Osteocyte (in vitro differentiated cells): Measurements from ENCODE around the gene RPP25. TPM values are rescaled to one million over a fixed set of nuclear protein-coding genes. Genes with fewer than 3 reads are reported as not detected.
A peak's percentile ranks its signal among the peaks of the same experiment; 100 is the strongest.
"Not testable (repeated sequence)": the region's sequence is repeated elsewhere in the genome, so short reads cannot be mapped to it uniquely, and the experiment has no call there.

Experiments used
- DNase-seq: peaks from one replicate; pipeline ENCODE4 v3.0.0; 2021; ENCODE audit warnings: mixed read lengths; ENCODE audit not compliant: unreplicated experiment; ENCODE audit errors: extremely low spot score
- H3K27ac Mint-ChIP-seq: one replicate; pipeline ENCODE4 v1.8.0; 2021; ENCODE audit warnings: mild to moderate bottlenecking, mixed read lengths; ENCODE audit not compliant: unreplicated experiment
- H3K27me3 Mint-ChIP-seq: one replicate; pipeline ENCODE4 v1.8.0; 2021; ENCODE audit warnings: mixed read lengths; ENCODE audit not compliant: unreplicated experiment
- H3K36me3 Mint-ChIP-seq: one replicate; pipeline ENCODE4 v1.8.0; 2021; ENCODE audit warnings: mixed read lengths; ENCODE audit not compliant: unreplicated experiment
- H3K4me1 Mint-ChIP-seq: one replicate; pipeline ENCODE4 v1.8.0; 2021; ENCODE audit warnings: mixed read lengths; ENCODE audit not compliant: unreplicated experiment
- H3K4me3 Mint-ChIP-seq: one replicate; pipeline ENCODE4 v1.8.0; 2021; ENCODE audit warnings: mild to moderate bottlenecking, moderate library complexity, mixed read lengths; ENCODE audit not compliant: unreplicated experiment
- H3K9me3 Mint-ChIP-seq: one replicate; pipeline ENCODE4 v1.8.0; 2021; ENCODE audit warnings: mixed read lengths; ENCODE audit not compliant: unreplicated experiment
- total RNA-seq: library from RNA; stranded (reverse); gene quantifications from 2 replicates; pipeline ENCODE4 v1.2.1, GENCODE V29; 2021
- TF ChIP-seq, protein P1 (sequence below): fragments of 200-600 bp; sonication (generic); IDR thresholded peaks from 2 replicates; pipeline ENCODE4 v1.5.0; 2021; ENCODE audit warnings: antibody characterized with exemption, mild to moderate bottlenecking, moderate library complexity

Gene RPP25
- total RNA-seq, 1 donor from 2014 or later, result 19.8 TPM

DNA sequence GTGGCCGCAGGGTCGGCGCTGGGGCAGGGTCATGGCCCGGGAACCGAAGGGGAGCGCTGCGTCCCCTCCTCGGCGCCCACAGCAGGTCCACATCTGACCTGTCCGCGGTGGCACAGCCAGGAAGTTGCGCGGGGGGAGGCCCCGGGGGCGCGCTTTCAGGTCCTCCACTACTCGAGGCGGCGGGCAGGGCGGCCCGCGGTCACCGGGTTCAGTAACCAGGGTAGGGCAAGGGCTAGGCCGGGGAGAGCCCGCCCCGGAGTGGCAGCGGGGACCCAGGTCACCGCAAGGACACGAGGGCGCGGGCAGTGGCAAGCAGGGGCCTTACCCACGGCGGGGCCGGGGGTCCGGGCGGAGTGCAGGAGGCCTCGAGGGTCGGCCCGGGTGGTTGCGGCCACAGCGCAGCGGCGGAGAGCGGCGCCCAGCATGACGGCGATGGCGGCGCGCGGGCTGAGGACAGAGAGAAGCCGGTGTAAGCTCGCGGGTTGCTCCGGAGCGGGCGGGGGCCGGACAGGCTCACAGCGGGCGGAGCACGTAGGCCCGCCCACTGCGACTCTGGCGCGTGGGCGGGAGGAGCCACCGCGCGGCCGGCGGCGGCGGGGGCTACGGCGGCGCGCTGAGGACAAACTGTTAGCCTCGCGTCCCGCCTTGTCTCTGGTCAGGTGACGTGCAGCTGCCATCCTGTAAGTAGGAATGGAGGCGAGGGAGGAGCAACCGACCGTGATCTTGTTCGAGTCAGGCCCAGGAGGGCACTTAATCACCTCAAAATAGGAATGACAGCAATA is 18.8 kb downstream of the RPP25 start, which contains the start of gene COX5A:
TSS of gene COX5A (minus strand) at position 484 of the 782 bp plus-strand sequence. CDS start at position 425, 59 bp downstream.
- H3K4me3 Mint-ChIP-seq, result peak within 1 kb of the TSS; percentile 83

DNA sequence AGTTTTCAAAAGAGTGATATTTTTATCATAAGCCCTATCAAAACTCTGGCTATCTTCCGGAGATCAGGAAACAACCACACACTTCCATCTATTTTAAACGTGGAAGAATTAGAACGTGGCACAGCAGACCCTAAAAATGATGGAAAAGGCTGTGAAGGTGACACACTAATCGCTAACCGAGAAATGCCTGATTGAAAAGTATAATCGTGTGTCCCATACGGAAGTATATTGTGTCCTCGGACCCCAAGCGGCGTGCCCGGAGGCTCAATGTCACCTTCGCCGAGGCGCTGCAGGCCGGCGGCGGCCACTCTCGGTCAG is 19.3 kb downstream of the RPP25 start:
- peak overlapping the region; percentile 73 for H3K27ac Mint-ChIP-seq
- H3K4me3 Mint-ChIP-seq, result peak overlapping the region; percentile 83
- TF ChIP-seq, protein P1, sequence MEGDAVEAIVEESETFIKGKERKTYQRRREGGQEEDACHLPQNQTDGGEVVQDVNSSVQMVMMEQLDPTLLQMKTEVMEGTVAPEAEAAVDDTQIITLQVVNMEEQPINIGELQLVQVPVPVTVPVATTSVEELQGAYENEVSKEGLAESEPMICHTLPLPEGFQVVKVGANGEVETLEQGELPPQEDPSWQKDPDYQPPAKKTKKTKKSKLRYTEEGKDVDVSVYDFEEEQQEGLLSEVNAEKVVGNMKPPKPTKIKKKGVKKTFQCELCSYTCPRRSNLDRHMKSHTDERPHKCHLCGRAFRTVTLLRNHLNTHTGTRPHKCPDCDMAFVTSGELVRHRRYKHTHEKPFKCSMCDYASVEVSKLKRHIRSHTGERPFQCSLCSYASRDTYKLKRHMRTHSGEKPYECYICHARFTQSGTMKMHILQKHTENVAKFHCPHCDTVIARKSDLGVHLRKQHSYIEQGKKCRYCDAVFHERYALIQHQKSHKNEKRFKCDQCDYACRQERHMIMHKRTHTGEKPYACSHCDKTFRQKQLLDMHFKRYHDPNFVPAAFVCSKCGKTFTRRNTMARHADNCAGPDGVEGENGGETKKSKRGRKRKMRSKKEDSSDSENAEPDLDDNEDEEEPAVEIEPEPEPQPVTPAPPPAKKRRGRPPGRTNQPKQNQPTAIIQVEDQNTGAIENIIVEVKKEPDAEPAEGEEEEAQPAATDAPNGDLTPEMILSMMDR, result no peak
- no peaks in the 10 kb centered on the region for H3K9me3 Mint-ChIP-seq
- peaks cover 19% of the 10 kb centered on the region for H3K4me1 Mint-ChIP-seq
- no peak for DNase-seq
- no peaks in the 10 kb centered on the region for H3K27me3 Mint-ChIP-seq
- peaks cover 2% of the 10 kb centered on the region for H3K36me3 Mint-ChIP-seq

More for the DNA sequence above, 18.8 kb downstream of the RPP25 start, which contains the start of gene COX5A:
- Mint-ChIP-seq H3K36me3 (peaks cover 2% of the 10 kb centered on the region), H3K27me3 (no peaks in the 10 kb centered on the region), H3K27ac (peak within 1 kb of the TSS; percentile 89), H3K4me1 (peaks cover 19% of the 10 kb centered on the region), H3K9me3 (no peaks in the 10 kb centered on the region)
- TF ChIP-seq, protein P1, result no peak
- peak; percentile 97 for DNase-seq

DNA sequence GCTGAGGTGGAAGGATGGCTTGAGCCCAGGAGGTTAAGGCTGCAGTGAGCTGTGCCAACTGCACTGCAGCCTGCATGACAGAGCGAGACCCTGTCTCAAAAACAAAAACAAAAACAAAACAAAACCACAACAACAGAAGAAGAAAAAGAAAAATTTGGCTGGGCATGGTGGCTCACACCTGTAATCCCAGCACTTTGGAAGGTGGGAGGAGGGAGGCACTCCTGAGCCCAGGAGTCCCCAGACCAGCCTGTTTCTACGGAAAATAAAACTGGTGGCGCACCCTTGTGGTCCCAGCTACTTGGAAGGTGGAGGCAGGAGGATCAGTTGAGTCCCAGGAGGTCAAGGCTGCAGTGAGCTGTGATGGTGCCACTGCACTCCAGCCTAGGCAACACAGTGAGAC is 21.4 kb downstream of the RPP25 start:
- peaks cover 19% of the 10 kb centered on the region for H3K4me1 Mint-ChIP-seq
- H3K27me3 Mint-ChIP-seq, H3K36me3 Mint-ChIP-seq, H3K9me3 Mint-ChIP-seq, H3K27ac Mint-ChIP-seq, DNase-seq: not testable (repeated sequence)
- H3K4me3 Mint-ChIP-seq, result peak overlapping the region; percentile 29
- TF ChIP-seq, protein P1, result peak; percentile 19

DNA sequence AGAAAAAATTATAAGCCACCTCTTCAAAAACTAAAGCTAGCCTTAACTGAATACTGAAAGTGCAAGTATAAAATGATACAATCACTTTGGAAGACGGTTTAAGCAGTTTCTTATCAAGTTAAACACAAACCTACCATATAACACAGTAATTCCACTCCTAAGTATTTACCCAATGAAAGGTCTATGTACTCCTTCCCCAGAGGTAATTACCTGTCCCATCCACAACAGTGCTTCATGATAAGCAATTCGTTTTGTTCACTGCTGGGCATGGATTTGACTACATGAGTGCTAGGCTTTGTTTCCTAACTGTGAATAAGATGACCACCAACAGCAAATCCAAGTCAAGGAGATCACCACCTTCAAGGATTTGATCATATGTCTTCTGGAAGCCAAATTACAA is 23.0 kb downstream of the RPP25 start:
- Mint-ChIP-seq H3K27ac (no peak overlapping the region), H3K36me3 (peaks cover 10% of the 10 kb centered on the region), H3K4me3 (no peak overlapping the region), H3K27me3 (no peaks in the 10 kb centered on the region), H3K4me1 (peaks cover 19% of the 10 kb centered on the region), H3K9me3 (no peaks in the 10 kb centered on the region)
- no peak for DNase-seq
- TF ChIP-seq, protein P1, result no peak

DNA sequence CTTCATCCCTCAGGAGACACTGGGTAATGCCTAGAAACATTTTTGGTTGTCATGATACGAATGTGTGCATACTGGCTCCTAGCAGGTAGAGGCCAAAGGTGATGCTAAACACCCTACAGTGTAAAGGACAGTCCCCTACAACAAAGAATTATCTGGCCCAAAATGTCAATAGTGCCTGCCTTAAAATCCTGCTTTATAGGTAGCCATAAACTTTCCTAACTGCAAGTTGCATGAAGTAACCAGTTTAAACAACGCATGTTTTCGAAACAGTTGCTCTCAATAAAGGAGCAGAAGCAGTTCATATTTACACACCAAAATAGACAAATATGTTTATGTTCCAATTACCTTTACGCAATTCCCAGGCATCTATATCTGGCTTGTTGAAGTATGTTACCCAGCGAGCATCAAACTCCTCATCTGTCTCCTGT is 27.8 kb downstream of the RPP25 start:
- no peak for DNase-seq
- no peak overlapping the region for H3K4me3 Mint-ChIP-seq

More for the DNA sequence above, 27.8 kb downstream of the RPP25 start:
- Mint-ChIP-seq H3K4me1 (no peaks in the 10 kb centered on the region), H3K9me3 (no peaks in the 10 kb centered on the region), H3K36me3 (peaks cover 17% of the 10 kb centered on the region), H3K27me3 (no peaks in the 10 kb centered on the region), H3K27ac (no peak overlapping the region)
- TF ChIP-seq, protein P1, result no peak
